Measurements from ENCODE around the gene PECR.
"Not testable (repeated sequence)": the region's sequence is repeated elsewhere in the genome, so short reads cannot be mapped to it uniquely, and the experiment has no call there.

The PECR gene

DNA sequence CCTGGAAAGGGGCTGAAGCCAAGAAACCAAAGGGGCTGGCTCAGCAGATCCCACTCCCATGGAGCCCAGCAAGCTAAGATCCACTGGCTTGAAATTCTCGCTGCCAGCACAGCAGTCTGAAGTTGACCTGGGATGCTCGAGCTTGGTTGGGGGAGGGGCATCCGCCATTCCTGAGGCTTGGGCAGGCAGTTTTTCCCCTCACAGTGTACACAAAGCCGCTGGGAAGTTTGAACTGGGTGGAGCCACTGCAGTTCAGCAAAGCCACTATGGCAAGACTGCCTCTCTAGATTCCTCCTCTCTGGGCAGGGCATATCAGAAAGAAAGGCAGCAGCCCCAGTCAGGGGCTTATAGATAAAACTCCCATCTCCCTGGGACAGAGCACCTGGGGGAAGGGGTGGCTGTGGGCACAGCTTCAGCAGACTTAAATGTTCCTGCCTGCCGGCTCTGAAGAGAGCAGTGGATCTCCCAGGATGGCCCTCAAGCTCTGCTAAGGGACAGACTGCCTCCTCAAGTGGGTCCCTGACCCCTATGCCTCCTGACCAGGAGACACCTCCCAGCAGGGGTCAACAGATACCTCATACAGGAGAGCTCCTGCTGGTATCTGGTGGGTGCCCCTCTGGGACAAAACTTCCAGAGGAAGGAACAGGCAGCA, 92.9 kb downstream of the PECR start:
- H3K9me3 ChIP-seq (ENCODE audit: control insufficient read depth, low read length); H3K4me1 ChIP-seq (ENCODE audit: control insufficient read depth, insufficient read depth, low read length); H3K9ac ChIP-seq (ENCODE audit: low read length); DNase-seq (ENCODE audit: low read depth); H3K4me3 ChIP-seq (ENCODE audit: low read length); H3K36me3 ChIP-seq (ENCODE audit: control insufficient read depth, insufficient read depth, low read length, severe bottlenecking); H3K27me3 ChIP-seq (replicated peaks; ENCODE audit: control insufficient read depth, insufficient read depth, low read length): not testable (repeated sequence)
